Frontal cortex (tissue), 4 donors: ENCODE measurements around the gene PROB1. TPM values are rescaled to one million over a fixed set of nuclear protein-coding genes. Genes with fewer than 3 reads are reported as not detected.
"Not testable (repeated sequence)": the region's sequence is repeated elsewhere in the genome, so short reads cannot be mapped to it uniquely, and the experiment has no call there.

Source experiments
- DNase-seq, 2 donors: peaks; one replicate each; pipeline ENCODE4 v3.0.0; 2012; ENCODE audit warnings: low spot score in 2 of 2
- FAIRE-seq: peaks from 2 replicates; lab custom pipeline; 2012; peaks lifted over from hg19 to GRCh38; lab: Jason Lieb, UNC
- total RNA-seq: library from RNA; depleted of rRNA; stranded (reverse); fragments of >200 nt; gene quantifications from one replicate; pipeline ENCODE4 v1.2.3, GENCODE V29; 2014
- donor health status: control.
- donor health status: control.
- donor health status: control.

The PROB1 gene, protein sequence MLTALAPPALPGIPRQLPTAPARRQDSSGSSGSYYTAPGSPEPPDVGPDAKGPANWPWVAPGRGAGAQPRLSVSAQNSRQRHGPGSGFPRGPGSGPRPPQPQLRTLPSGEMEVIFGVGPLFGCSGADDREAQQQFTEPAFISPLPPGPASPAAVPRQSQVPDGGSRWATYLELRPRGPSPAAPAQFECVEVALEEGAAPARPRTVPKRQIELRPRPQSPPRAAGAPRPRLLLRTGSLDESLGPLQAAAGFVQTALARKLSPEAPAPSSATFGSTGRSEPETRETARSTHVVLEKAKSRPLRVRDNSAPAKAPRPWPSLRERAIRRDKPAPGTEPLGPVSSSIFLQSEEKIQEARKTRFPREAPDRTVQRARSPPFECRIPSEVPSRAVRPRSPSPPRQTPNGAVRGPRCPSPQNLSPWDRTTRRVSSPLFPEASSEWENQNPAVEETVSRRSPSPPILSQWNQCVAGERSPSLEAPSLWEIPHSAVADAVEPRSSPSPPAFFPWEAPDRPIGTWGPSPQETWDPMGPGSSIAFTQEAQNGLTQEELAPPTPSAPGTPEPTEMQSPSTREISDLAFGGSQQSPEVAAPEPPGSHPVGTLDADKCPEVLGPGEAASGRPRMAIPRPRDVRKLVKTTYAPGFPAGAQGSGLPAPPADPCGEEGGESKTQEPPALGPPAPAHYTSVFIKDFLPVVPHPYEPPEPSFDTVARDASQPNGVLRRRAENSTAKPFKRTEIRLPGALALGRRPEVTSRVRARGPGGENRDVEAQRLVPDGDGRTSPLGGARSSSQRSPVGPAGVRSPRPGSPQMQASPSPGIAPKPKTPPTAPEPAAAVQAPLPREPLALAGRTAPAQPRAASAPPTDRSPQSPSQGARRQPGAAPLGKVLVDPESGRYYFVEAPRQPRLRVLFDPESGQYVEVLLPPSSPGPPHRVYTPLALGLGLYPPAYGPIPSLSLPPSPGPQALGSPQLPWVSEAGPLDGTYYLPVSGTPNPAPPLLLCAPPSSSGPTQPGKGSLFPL
- under 0.01 TPM for total RNA-seq

DNA sequence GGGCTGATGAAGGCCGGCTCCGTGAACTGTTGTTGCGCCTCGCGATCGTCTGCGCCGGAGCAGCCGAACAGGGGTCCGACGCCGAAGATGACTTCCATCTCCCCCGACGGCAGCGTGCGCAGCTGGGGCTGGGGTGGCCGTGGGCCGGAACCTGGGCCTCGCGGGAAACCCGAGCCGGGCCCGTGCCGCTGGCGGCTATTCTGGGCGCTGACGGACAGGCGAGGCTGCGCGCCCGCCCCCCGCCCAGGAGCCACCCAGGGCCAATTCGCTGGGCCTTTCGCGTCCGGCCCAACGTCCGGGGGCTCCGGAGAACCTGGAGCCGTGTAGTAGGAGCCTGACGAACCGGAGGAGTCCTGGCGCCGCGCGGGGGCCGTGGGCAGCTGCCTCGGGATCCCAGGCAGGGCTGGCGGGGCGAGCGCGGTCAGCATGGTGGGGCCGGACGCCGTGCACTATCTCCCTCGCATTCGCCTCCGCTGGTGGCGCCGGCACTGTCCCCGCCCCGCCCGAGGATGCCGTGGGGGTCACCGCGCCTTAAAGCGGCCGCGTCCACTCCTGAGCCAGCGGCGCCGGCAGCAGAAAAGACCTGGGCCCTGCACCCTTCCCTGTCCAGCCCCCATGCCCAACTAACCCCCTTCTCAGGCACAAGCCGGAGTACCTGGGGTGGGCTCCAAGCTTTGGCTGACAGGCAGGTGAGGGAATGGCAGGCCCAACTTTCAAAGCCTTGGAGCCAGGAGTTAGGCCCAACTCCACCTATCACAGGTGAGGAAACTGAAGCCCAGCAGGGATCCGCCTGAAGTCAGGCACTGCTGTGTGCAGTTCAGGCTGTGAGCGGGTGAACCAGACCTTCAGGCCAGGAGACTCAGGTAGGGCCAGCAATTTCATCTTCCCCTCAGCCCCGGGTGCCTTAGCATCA is at the start of gene PROB1:
PROB1 (minus strand) TSS at position 451 of the 913 bp plus-strand sequence; CDS start at position 428, 23 bp downstream.
- FAIRE-seq = no peak
- no peak for DNase-seq

DNA sequence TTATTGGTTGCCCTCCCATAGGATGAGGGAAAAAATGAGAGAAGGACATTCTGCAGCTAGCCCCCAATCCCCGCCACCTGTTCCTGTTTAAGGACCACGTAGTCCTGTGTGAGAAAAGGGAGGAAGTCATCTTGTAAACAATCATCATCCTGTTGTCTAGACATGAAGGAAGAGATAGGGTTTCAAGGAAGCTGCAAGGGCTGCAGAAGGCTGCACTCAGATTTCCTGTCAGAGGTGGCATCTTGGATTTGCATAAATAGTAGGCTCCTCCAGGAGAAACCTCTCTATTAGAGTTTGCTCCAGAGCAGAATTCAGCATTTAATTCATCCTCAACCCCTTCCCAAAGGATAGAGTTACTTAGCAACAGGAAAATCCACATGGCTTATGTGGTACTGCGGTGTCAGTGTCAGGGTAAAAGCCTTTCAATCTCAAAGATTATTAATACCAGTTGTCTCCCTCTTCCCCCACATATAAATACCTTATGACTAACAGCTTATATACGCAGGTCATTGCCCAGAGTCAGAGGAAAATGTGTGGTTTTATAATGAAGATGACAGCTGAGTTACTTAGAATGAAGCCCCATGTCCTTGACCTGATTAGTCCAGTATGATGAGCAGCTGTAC is 49.0 kb upstream of the PROB1 start:
- FAIRE-seq (no peak), DNase-seq (no peak)

DNA sequence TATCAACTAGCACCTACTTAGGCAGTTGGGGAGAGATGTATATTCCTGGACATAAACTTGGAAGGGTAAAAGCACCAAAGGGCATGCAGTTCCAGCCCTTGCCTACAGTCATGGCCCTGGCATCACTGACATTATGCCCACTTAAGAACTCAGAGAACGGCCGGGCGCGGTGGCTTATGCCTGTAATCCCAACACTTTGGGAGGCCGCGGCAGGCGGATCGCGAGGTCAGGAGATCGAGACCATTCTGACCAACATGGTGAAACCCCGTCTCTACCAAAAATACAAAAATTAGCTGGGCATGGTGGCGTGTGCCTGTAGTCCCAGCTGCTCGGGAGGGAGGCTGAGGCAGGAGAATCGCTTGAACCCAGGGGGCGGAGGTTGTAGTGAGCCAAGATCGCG is 45.5 kb upstream of the PROB1 start:
- DNase-seq, FAIRE-seq: not testable (repeated sequence)

DNA sequence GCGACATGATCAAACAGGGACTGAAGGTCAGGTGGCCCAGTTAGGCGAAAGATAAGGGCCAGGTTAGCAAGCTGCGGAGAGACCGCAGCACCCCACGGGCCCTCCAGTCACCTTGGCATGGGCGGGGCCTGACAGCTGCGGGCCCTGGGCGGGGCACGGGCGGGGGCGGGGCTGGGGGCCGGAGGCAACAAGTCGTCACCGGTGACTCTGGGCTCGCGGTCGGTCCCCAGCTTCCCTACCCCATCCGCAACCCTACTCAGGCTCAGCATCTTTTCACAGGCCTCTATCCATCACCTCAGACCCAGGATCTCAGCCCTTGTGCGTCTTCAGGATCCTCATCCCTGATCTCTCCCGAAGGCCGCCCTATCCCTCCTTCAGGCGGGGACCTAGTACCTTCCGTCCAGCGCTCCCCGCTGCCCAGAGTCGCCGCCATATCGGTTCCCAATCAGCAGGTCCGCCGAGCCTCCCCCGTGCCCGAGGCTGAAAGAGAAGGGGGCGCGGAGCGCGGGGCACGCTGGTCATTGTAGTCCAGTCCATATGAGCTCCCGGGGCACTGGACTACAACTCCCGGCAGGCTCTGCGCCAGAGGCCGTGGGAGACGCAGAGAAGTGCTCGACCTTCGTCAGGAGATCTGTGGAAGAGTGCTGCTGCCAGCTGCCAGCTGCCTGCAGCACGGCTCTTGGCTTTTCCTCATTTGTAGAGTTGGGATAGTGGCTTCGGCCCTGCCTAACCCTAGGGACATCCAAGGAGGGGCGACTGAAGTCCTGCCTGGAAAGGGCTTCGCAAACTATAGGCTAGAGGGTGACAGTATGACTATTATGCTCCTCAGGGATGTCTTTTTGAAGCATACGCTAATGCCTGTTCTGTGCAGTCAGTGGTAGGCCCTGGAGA is 44.4 kb upstream of the PROB1 start, which contains the start of gene DNAJC18:
DNAJC18 (minus strand) TSS at position 513 of the 891 bp plus-strand sequence; CDS start at position 433, 80 bp downstream.
- peak; percentile 89 to 93 for DNase-seq
- FAIRE-seq = no peak

DNA sequence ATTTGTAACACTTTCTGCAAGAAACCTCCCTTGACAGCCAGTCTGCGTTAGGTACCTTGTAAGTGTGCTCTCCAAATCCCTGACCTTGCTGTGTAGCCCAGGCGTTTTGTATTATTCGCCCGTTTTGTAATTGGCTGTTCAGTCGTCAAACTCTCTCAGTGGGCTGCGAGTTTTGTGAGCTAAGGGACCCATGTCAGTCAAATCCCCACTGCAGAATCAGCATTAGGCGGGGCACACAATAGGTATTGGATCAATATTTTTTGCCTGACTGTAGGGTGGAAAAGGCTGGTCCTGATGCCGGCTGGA is 43.8 kb upstream of the PROB1 start:
- no peak for FAIRE-seq
- no peak for DNase-seq

DNA sequence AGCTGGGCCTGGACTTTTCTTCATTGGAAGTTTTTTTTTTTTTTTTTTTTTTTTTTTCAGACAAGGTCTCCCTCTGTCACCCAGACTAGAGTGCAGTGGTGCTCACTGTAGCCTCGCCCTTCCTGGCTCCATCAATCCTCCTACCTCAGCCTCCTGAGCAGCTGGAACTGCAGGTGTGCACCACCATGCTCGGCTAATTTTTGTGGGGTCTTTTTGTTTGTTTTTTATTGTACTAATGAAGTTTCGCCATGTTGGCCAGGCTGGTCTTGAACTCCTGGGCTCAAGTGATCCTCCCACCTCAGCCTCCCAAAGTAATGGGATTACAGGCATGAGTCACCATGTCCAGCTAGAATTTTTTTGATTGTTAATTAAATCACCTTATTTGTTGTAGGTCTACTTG is 40.8 kb upstream of the PROB1 start:
- no peak for DNase-seq
- FAIRE-seq = no peak

DNA sequence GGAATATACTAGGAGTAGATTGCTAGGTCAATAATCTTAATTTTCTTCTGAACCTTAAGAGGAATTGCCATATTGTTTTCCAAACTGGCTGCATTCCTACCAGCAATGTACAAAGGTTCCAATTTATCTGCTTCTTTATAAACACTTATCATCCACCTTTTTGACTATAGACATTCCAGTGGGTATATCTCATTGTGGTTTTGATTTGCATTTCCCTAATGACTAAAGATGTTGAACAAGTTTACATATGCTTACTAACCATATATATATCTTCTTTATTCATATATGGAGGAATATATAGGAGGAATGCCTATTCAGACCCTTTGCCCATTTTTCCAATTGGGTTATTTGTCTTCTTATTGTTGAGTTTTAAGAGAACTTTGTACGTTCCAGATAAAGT is 36.8 kb upstream of the PROB1 start:
- DNase-seq = no peak

DNA sequence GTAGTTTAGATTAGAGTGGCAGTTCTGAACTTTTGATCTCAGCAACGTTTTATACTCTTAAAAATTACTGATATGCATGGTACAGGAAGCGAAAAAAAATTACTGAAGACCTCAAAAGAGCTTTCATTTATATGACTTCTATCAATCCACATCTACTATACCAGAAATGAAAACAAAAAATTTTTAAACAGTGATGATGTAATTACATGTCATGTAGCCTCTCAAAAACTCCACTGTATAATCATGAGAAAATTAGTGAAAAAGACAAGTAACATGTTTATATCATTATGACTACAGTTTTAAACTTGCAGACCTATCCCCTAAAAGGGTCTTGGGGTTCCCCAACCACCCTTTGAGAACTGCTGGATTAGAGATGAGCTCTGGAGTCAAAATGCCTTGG is 35.1 kb upstream of the PROB1 start:
- no peak for FAIRE-seq
- no peak for DNase-seq

More for the DNA sequence above, 36.8 kb upstream of the PROB1 start:
- no peak for FAIRE-seq

DNA sequence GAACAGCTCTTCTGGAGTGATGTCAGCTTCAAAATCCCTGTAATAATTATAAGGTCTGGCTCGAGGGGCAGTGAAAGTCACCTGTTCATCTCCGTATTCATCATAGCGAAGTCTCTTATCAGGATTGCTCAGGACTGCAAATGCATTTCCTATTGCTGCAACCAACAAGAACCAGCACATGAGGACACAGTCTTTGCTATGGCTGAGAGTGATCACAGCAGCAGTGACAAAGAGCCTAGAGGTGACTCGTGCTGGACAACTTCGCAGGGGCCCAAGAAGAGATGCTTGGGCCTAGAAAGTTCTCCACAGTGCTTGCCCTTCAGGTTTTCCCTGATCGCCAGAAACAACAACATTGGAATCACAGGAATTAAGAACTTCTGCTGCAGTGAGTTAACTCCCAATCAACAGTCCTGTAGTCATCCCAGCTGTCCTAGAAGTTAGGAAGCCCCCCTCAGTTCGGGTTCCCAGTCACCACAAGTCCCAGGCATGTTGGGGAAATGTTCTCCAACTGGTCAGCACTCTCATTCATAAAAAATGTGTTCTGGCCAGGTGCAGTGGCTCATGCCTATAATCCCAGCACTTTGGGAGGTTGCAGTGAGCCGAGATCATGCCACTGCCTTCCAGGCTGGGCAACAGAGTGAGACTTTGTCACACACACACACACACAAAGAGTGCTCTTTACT is 31.4 kb upstream of the PROB1 start:
- FAIRE-seq = no peak

DNA sequence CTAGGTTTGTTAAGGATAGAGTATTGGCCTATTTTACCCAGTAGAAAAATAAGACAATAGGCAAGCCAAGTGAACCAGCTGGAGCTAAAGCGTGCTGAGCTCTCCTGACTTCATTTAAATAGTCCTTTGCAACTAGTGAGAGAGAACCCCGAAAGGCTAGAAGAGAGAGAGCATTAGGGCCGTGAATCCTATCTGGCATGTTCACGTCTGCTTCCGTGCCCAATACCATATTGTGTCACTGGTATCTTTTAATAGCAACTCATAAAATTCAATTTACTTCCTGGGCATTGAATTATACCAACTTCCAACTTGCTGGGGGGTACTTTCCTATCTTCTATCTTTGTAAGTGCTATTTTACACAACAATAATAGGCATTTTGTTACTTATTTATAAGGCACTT is 30.6 kb upstream of the PROB1 start:
- FAIRE-seq = no peak
- no peak for DNase-seq

More for the DNA sequence above, 31.4 kb upstream of the PROB1 start:
- DNase-seq = no peak

DNA sequence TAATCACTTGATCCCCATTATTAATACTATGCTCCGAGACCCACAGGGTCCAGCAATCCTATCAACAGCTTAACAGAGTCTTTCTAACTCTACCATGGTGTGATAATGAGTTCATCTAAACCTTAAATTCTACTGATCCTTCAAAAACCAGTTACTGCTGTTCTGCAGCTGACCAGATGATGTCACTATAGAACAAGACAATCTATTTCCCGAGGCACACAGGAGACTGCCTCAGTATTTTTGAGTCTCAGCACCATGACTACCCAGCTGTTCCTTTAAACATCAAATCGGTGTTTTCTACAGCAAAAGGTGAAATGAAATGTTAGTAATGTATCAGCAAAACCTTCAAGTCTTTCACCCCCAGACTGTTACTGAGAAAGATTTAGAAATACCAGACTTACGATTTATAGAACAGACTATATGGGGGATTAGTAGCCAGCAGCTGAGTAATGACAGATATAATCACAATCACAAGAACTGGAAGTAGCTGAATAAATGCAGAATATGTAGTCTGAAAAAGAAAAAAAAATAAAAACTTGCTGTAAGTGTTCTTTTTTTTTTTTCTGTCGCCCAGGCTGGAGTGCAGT is 27.5 kb upstream of the PROB1 start:
- FAIRE-seq (peak; percentile 84), DNase-seq (peak in 1 of 2 donors; percentile 70)

DNA sequence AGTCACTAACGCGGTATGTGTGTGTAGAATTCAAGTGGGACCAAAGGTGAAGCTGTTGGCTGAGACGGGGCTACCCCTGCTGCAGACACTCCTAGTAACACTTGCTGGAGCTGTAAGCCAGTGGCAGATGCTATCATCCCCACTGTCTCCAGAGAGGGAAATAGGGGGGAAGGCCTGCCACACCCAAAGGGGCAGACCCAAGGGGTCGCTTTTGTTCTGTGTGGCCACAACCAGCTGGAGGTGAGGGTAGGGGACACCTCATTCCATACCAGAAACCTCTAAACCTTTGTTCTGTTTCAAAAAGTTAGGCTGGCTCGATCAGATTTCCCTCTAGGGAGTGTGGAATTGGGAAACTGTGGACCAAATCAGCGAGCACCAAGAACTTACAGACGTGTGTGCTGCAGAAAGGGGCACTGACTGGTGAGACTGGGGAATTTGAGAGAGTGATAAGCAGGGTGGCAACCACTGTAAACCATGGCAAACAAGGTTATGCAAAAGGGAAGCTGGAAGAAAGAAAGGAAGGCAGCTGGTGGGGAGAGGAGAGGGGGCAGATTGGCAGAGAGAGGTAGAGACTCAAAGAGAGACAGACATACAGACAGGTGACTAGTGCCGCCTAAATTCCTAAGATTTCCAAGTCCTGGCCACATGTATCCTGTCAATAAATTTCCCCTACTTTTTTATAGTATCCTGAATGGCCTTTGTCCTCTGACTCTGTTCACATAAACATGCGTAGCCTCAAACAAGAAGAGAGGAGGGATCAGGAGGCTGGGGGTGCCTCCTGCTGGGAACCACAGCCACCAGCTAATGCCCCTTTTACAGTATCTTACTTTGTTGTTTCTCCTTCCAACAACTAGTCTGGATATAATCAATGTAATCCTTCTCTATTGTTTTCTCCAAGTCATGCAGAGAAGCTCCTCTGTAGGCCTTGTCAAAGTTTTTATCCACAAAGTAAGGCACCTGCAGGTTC is 24.6 kb upstream of the PROB1 start:
- DNase-seq (no peak), FAIRE-seq (no peak)

DNA sequence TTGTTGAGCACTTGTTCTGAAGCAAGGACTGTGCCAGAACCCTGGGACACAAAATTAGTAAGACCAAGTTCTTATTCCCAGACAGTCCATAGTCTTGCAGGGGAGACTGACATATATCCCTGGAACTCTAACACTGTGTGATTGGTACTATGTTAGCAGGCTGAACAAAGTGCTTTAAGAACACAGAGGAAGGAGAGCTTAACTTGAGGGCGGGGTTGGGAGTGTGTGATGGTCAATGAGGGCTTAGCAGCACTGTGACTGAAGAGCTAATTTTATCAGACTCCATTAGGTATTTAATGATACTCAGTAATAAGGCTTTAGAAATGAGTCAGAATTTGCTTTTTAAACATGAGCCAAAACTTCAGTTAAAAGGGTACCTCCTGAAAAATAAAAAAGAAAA is 23.9 kb upstream of the PROB1 start:
- DNase-seq = no peak

DNA sequence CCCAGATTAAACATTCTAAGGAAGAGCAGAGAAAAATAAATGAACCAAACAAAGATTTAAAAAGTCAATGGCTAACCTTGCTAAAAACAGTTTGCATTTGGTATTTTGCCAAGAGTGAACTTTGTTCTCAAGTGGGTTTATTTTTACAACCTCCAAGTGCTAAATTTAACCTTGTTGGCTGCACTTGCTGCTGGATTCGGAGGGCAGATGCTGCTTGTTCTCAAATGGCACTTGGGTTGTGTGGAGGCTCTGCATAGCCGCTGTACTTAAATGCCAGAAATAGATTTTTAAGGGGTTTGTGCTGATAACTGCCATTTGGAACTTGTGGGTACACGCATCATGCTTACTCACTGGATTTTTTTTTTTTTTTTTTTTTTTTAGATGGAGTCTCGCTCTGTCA is 22.3 kb upstream of the PROB1 start:
- DNase-seq = no peak
- FAIRE-seq = no peak

More for the DNA sequence above, 23.9 kb upstream of the PROB1 start:
- FAIRE-seq = no peak

DNA sequence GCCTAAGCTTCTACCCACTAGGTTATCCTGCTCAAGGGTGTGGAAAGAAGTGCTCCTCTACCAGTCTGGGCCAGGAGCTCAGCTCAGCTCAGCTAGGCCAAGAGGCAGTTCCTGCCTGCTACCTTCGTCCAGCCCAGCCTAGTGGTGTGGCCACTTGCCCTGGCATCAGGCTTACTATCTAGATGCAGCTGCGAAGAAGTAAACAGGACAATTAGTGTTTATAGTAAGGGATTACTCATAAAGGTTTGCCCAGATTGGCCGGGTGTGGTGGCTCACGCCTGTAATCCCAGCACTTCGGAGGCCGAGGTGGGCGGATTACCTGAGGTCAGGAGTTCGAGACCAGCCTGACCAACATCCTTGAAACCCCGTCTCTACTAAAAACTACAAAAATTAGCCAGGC is 21.7 kb upstream of the PROB1 start:
- DNase-seq (no peak), FAIRE-seq (no peak)

DNA sequence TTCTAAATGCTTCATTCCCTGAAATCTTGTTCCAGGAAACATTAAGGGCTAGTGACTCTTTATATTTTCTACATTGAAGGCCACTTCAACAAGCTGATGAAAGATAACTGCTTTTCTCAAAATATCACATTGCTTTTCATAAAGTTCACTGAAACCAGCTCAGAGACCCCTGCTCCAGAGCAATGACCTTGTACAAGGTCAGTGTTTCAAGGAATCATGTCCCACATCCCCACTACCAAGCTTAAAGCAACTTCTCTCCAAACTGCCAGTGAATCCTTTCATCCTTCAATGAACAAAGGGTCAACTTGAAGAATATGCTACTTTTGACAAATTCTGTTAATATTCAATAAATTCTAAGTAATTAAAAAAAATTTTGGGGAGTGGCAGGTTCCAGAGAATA is 21.0 kb upstream of the PROB1 start:
- DNase-seq = no peak
- FAIRE-seq = no peak
